GM18858 (cell line): ENCODE measurements around the gene NPHP3.

Source experiments
- ATAC-seq: cut with Tn5 transposase; IDR thresholded peaks from one replicate; pipeline ENCODE4 v1.9.1; 2021; ENCODE audit not compliant: unreplicated experiment

NPHP3 gene

GRCh38 chr3:132703733-132704132 lies 18.5 kb downstream of the NPHP3 start:
- ATAC-seq, result no peak

DNA sequence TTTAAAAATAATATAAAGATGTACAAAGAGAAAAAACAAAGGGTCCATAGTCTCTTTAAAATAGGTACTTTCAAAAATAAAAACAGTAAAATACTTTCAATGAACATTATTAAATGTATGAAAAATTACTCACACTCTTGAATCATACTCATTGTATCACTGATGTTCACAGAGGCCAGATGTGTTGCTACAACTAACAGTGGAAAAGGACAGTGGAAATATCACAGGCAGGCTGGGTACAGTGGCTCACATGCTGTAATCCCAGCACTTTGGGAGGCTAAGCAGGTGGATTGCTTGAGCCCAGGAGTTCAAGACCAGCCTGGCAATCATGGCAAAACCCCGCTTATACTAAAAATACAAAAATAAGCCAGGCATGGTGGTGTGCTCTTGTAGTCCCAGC lies 26.8 kb downstream of the NPHP3 start:
- ATAC-seq, result no peak

DNA sequence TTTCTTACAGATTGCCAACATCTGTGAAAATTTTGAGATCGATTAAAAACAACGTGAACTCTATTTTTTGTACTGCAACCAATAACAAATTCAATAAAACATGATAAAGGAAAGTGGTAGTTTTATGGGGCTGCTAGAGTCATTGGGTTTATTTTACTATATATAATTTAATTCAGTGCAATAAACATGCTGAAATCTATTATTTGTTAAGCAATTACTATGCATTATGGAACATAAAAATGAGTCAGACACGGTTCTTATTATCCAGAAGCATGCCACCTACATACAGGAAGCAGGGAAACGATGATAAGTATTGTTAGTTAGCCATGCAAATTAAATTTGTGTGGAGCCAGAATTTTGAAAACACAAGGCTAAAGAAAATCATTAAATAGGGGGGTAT lies 27.2 kb downstream of the NPHP3 start:
- ATAC-seq, result no peak

GRCh38 chr3:132690040-132690439 lies 32.2 kb downstream of the NPHP3 start:
- no peak for ATAC-seq

- ATAC-seq, result no peak
Measured at GRCh38 chr3:132682201-132682600, 40.0 kb downstream of the NPHP3 start.

DNA sequence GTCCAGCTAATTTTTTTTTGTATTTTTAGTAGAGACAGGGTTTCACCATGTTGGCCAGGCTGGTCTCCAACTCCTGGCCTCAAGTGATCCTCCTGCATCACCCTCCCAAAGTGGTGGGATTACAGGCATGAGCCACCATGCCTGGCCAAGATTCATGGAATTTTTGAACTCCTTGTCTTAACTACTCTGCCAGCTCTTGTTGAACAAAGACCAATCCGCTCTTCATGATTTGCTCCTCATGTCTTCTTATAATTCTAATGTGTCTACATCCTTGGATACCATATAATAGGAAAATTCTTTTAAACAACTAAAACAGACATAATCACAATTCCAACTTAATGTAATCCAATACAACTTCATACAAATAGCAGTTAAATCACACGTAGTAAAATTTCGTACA lies 40.8 kb downstream of the NPHP3 start:
- no peak for ATAC-seq

DNA sequence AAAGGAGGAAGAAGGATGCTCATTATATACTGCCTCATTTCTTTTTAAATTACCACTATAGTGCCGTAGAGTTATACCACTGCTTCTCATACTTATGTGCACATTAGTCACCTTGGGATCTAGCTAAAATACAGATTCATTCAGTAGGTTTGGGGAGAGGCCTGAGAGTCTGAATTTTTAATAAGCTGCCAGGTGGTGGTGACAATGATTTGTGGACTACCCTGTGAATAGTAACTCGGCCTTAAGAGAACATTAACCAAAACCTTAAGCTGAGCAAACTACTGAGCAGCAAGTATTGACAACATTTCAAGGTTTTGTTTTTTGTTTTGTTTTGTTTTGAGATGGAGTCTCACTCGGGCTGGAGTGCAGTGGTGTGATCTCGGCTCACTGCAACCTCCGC lies 42.3 kb downstream of the NPHP3 start:
- ATAC-seq, result no peak

GRCh38 chr3:132675408-132675807 lies 46.8 kb downstream of the NPHP3 start:
- ATAC-seq, result no peak

DNA sequence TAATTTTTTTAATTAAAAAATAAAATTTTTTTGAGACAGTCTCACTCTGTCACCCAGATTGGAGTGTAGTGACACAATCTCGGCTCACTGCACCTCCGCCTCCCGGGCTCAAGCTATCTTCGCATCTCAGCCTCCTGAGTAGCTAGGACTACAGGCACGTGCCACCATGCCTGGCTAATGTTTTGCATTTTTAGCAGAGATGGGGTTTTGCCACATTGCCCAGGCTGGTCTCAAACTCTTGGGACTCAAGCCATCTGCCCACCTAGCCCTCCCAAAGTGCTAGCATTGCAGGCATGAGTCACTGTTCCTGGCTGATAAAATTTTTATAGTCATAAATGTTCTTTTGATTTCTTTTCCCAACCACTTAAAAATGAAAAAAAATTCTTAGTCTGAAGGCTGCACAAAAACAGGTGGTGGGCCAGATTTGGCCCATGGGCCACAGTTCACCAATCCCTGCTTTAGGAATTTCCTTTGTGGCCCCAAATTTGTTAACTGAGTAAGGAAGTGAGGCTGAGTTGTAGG lies 52.9 kb downstream of the NPHP3 start:
- no peak for ATAC-seq

DNA sequence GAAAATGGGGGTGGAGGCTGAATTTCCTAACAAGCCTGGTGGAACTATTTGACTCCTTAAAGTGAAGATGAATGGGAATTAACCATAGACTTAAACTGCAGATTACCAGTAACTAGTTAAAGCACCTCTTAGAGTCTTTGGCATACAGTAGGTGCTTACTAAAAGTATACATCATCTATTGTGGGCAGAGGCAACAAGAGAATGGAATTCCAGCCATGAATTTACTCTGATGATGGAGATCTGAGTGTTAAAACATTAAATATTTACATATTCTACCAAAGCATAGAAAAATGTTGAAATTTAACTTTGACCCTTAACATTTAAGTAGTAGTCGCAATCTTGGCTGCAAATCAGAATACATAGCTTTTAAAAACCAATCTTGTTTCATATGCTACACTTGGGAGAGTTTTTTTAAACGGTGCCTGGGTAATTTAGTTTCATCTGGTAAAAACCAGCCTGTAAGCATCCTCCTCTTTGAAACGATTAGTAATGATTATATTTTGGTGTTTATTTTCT lies 56.9 kb downstream of the NPHP3 start:
- no peak for ATAC-seq

GRCh38 chr3:132662212-132662611 lies 60.0 kb downstream of the NPHP3 start:
- ATAC-seq, result no peak

- ATAC-seq, result no peak
Measured at GRCh38 chr3:132661101-132661500, 61.1 kb downstream of the NPHP3 start.

DNA sequence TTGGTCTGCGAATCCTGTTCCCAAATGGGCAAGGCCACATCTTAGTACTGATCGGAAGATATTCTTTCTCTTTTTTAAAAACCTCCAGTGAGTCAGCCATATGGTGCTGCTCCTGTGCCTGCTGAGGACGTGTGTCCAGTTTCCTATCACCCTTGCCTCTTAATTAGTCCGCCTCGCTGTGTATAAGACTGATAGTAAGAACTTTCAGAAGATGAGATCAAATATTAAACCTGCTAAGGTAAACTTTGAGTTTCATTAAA lies 61.5 kb downstream of the NPHP3 start:
- no peak for ATAC-seq

DNA sequence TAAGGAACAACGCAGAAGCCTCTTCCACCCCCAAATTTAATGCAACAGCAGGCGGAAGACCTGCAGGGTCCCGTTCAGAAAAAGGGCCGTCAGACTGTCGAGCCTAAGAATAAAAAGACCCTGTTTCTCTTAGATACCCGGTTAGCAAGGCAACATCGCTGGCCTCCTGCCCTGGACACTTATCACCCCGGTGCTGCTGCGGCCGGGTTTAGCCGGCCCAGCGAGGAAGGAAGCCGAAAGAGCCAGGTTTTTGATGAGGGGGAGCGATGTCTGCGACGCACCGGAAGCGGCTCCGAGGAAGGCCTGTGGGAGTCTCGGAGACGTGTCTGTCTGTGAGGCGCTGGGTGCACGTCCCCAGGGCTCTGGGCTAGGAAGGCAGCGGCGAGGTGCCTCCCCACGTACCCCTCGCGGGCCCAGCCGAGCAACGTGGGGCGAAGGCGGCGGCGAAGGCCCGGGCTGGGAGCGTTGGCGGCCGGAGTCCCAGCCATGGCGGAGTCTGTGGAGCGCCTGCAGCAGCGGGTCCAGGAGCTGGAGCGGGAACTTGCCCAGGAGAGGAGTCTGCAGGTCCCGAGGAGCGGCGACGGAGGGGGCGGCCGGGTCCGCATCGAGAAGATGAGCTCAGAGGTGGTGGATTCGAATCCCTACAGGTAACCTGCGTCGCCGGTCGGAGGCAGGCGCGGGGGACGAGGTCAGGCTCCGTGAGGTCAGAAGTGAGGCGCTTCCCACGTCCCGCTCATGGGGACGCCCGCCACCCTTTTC lies 62.0 kb downstream of the NPHP3 start, which contains the start of gene UBA5:
TSS of gene UBA5 (plus strand) at position 278 of the 759 bp plus-strand sequence. CDS start at position 487, 209 bp downstream.
- peak; percentile 48 for ATAC-seq

- ATAC-seq, result peak; percentile 30
Measured at GRCh38 chr3:132659365-132660051, 62.7 kb downstream of the NPHP3 start, which contains the start of gene ACAD11. ACAD11 (minus strand) TSS chr3:132659809; CDS start chr3:132659751, 58 bp downstream.

GRCh38 chr3:132659000-132659364 lies 63.2 kb downstream of the NPHP3 start:
- no peak for ATAC-seq

DNA sequence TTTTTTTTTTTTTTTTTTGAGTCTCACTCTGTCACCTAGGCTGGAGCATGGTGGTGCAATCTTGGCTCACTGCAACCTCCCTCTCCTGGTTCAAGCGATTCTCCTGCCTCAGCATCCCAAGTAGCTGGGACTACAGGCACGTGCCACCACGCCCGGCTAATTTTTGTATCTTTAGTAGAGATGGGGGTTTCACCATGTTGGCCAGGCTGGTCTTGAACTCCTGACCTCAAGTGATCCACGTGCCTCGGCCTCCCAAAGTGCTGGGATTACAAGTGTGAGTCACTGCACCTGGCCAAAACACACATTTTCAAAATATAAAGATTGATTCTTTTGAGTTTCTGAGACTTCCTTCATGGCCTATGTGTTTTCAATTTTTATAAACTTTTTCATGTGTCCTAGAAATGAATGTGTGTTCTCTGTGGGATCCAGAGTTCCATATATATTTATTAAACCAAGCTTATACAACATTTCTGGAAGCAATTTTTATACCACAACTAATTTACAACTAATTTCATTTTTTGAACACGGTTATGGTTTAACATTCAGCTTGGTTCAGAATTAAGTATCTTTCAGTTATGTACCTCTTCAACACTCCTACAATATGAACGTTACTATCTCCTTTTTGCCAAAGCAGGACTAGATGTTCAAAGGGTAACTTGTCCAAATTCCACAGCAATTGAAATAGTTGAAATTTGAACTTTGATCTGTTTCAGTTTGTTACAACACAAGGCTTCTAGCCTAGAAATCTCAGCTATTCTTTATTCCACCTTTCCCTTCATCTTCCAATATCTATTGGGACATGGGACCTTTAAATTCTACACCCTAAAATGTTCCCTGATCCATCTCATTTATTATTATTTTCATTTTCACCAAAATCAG lies 64.1 kb downstream of the NPHP3 start:
- ATAC-seq, result no peak

- ATAC-seq, result no peak
Measured at GRCh38 chr3:132655471-132655870, 66.7 kb downstream of the NPHP3 start.

DNA sequence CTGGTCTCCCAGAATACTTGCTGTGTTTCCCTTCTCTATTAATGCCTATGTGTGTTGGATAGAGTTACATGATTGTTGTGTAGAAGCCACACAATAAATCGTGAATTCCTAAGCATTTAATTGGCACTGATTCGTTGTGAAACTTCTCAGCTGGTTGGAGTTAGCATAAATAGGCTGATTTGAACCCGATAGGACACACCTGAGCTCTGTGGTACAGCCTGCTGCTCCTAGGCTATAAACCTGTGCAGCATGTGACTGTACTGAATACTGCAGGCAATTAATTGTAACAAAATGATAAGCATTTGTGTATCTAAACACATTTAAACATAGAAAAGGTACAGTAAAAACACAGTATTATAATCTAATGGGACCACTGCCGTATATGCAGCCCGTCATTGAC lies 67.5 kb downstream of the NPHP3 start:
- ATAC-seq, result no peak

- ATAC-seq, result no peak
Measured at GRCh38 chr3:132654190-132654589, 68.0 kb downstream of the NPHP3 start.

DNA sequence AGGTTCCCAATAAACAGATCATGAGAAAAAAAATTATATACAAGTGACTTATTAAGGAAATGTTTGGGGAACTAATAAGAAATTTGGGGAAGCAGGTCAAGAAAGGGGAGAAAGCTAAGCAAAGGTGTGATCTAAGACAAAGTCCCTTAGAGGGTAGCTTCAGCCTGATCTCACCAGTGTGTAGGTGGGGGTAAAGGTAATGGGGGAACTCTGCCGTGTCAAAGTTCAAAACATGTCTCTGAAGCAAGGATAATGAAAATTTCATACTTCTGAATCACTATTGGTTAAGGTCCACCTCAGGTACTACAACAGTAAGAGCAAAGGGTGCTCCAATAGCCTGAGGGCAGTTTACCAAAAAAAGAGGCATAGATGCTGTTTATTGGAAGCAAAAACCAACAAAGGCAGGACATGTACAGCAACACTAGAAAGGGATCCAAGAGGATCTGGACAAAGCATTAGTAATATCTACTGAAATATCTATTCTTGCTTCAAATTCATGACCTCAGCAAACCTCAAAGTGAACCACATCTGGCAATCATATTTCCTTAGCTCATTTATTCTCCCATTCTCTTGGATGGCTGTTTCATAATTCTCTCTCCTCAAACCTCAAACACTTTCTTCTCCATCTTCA lies 69.5 kb downstream of the NPHP3 start:
- ATAC-seq, result no peak
